GM18502 (cell line): ENCODE measurements around the gene NFIA.

Experiments used
- ATAC-seq: cut with Tn5 transposase; IDR thresholded peaks from one replicate; pipeline ENCODE4 v1.9.1; 2021; ENCODE audit warnings: mild to moderate bottlenecking; ENCODE audit not compliant: unreplicated experiment, poor library complexity

Gene NFIA

DNA sequence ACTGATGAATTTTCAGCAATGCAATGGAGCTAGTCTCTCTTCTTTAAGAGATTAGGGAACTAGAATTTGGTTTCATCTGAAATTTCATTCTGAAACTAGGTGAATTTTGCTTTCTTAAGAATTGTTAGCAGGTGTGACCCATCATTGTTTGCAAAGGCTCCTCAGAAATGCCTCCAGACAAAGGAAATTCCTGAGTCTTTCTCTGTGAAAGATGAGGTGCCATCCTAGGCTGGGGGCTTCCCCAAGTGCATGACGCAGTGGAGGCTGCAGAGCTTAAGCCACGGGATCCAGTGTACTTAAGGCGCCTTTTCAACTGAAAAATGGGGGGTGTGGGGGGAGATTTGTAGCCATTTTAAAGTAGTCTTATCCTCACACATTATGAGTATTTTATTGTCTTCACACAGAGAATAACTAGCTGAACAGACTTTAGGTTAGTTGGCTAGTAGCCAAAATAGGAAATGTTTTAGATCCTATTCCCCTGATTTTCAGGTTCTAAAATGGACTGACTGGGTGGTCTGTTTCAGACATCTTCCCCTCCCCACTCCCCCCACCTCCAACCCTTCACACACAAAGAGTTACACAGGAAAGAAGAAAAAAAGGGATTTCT is 202.0 kb downstream of the NFIA start:
- no peak for ATAC-seq

DNA sequence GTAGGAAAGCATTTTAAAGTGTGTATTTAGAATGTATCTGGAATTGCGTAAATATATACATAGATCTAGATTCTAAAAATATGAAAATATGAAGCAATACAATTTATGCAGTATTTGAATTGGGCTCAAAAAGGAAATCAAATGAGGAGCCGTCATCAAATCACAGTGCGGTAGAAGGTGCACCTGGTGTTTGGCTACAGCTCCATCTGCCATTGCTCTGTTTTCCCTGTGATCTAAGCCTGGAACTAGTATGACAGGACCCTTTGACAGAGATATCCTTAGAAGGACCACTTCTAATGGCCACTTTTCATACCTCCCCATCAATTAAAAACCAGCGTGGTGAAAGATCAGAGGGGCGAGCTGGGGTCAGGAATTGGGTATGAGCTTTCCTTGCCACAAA is 202.6 kb downstream of the NFIA start:
- no peak for ATAC-seq

DNA sequence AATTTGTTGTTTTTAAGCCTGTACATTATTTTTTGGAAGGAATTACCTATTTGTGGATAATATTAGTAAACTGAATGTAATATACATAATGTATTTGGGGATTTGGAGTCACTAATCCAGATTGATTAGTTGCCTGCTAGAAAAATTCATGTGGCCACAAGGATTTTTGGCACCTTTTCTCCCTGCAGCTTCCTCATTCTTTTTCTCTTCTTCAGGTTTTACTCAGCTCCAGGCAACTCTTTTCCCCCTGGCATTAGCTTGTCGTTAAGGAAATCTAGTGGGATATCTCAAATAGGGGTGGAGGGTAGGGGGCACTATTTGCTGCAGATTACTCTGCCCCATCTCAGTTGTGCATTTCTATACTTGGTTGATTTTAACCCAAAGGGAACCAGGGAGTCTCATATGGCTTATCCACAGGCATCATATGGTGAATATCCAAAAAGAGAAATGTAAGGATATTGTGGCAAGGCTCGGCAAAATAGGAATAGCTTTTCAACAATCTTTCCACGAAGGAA is 203.1 kb downstream of the NFIA start:
- no peak for ATAC-seq

DNA sequence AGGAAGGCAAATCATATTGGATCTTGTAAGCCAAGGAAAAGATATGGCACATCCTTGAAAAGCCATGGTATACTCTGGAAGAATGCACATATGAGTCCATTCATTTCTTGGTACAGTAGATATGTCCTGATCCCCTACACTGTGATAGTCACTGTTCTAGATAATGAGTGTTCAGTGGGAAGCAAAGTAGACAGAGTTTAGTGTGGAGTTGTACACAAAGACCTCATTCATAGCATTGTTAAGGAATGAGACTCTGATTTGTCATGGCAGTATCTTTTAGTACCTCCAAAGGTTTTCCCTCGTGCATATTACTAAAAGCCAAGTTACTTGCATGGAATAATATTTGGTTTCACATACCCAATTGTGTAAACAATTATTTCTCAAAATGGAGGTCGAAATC is 204.7 kb downstream of the NFIA start:
- ATAC-seq, result no peak

DNA sequence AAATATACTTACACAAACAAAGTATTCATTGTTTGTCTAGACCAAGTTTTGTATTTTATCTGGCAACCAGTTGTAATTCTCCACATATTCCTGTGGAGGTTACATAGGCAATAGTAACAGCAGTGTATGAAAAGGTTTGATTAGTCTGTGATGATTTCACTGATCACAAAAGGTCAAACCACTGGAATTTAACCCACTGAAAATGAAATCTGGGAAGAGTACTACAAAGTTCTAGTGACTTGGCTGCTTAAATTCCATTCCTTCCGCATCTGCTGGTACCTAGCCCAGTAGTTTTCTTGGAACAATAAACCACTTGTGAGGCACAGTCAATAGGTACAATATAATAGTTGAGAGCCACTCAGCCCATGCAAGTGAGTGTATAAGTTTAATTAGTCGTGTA is 205.4 kb downstream of the NFIA start:
- no peak for ATAC-seq

DNA sequence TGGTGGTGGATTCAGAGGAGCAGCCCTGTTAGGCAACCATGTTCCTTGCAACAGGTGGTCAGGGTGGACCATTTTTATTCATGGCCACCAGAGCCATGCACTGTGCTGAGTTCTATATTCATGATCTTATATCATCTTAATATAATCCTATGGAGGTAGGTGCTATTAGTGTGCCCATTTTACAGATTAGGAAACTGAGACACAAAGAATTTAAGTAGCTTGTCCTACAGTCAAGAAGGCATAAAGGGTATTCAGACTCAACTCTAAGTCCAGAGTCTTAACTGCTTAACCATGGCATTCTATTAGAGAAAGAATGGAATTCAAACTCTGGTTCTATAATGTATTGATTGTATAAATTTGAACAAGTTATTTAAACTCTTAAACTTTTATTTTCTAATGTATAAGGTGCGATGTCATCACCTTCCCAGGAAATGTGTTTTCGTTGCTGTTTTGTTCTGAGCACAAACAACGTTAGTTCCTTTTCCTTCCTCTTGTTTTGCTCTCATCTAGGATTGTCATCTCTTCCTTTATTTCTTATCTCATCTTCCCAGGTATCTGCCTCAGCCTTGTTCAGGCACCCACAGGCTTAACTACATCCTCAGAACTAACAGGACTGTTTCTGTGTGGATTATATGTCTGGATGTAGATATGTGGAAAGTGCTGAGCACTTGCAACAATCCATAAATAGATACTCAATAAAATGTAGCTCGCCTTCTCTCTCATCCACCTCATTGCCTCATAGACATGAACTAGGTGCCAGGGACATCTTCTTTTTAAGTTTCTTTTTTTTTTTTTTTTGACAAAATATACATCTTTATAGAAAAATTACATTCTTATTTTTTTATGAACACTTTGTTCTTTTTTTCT is 207.1 kb downstream of the NFIA start:
- ATAC-seq, result no peak

DNA sequence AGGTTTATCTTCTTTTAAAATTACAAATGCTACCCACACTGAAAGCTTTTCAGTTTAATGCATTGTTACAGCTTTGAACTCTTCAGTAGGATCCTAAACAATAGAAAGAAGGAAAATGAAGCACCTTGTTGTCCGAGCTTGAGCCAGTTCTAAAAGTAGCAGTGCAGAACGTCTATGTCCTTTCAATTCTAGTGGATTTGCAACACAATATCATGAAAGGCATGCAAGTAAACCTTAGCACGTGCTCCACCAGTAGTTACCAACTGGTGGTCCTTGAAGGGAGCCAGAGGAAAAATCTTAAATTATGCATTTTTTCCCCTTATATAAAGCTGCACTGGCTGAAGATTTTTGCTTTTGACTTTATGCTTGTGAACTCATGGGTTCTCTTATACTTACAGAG is 208.2 kb downstream of the NFIA start:
- ATAC-seq, result no peak

DNA sequence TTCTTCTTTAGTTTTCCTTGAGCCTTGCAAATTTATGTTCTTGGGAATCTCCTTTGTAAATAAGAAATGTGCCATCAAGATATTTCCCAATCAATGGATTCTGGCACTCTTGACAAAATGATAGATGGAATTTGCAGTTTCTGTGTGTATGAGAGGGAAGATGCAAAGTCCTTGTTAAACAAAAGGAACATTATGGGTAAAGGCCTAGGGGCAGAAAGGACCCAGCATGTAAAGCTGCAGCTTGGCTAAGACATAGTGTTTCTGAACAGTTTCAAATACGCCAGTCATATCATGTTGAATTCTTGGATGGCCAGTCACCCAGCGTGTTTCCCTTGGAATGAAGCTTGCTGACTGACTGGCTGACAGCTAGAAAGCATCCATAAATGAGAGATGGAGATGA is 210.8 kb downstream of the NFIA start:
- ATAC-seq, result no peak

DNA sequence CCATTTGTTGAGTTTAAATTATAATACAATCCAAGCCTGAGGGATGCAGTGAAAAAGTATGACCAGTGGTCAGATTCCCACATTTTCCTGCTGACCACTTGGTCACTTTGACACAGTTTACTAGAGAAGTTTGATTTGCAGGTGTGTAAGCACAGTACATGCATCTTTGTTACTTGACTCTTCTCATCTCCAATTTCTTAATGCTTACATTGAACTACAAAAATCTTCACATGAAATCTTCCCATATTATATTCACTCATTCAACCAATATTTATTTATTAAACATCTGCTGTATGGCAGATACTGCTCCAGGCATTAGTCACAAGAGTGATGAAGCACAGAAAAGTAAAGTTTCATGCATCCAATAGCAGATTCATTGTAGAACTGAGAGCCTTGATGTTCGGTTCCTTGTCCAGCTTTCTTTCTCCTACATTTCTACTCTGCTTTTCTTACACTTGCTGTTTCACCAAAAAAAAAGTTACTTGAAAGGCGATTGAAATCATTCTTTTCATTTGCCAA is 211.7 kb downstream of the NFIA start:
- no peak for ATAC-seq

DNA sequence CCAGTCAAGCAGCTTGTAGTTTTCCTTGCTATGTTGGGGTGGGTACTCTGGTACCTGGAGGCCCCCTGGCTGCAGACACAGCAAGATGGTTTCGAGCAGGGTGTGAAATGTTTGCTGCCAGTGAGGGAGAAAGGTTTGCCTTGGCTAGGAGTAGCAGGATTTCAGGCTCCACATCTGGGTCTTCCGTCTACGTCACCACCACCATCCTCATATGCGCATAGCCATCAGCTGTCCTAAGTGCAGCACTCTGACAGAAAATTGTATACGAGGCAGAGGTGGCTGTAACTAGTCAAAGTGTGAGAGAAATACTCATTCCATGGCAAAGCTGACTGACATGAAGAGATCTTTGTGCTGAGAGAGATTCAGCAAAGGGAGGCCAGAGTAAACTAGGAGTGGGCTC is 212.6 kb downstream of the NFIA start:
- ATAC-seq, result no peak

DNA sequence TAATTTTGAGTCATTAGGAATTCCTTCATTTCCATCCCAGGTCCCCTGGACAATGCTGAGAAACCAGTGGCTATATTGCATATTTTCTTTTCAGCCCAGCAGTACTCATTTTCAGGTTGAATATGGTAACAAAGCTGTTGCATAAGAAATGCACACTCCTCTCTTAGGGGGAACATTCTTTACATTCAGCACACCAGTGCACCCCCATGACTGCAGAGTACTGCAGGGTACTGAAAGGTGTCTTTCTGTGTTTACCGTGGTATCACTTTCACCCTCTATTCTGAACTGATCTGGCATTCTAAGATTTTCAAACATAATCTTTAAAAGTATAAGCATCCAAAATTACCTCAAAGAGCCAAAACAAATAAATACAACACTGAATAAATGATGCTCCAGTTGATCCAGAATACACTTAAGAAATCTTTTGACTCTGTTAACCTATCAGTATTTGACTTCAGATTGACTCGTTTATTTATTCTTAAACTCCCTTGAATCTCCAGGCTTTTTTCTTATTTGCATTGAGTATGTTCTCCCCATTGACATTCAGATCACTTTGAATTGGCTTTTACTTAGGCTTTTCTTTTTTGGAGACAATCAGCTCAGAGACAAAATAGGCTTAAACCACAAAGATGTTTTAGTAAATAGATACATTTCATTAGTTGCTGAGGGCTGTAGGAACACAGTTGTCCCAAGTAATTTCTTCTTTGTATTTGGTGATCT is 213.6 kb downstream of the NFIA start:
- no peak for ATAC-seq

DNA sequence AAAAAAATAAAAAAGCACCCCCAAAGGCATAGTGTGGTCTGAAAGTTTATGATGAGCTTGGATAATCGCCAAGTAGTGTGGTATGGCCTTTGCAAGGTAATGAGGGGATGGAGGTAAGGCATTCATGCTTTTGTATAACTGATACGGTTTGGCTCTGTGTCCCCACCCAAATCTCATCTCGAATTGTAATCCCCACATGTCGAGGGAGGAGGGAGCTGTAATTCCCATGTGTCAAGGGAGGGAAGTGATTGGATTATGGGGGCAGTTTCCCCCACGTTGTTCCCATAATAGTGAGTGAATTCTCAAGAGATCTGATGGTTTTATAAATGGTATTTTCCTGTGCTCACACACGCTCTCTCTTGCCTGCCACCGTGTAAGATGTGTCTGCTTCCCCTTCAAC is 215.5 kb downstream of the NFIA start:
- no peak for ATAC-seq

DNA sequence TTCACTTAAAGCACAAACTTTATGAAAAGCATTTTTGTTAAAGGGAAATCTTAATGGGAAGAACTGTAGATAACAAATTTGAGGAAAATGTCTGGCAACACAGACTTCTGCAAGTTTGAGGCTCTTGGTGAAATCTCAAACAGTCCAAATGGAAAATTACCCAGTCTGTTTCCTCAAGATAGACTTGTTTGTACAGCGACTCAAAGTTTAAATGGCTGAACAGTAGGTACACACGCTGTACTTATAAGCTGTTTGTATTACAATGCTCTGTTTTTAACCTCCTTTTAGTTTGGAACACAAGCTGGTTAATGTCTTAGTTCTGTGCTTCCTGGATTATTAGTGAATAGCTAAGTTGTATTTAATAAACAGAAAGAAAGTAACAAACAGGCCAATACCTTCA is 217.1 kb downstream of the NFIA start:
- ATAC-seq, result no peak

DNA sequence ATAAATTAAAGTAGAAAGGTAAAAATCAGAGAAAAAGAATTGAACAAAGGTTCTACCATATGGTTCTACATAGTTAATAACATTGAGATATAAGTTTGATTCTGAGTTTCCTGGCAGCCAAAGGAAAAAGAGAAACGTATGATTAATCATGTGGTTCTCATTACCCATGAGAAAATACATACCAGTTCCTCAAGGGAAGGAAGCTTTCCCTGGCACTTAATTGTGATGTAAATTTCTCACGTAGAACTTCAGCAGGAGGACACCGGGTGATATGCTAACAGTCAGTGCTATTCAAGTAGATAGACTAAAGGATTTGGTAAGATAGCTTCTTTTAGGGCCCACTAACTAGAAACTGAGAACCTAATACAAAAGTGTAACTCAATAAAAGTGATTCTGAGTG is 218.5 kb downstream of the NFIA start:
- ATAC-seq, result no peak

DNA sequence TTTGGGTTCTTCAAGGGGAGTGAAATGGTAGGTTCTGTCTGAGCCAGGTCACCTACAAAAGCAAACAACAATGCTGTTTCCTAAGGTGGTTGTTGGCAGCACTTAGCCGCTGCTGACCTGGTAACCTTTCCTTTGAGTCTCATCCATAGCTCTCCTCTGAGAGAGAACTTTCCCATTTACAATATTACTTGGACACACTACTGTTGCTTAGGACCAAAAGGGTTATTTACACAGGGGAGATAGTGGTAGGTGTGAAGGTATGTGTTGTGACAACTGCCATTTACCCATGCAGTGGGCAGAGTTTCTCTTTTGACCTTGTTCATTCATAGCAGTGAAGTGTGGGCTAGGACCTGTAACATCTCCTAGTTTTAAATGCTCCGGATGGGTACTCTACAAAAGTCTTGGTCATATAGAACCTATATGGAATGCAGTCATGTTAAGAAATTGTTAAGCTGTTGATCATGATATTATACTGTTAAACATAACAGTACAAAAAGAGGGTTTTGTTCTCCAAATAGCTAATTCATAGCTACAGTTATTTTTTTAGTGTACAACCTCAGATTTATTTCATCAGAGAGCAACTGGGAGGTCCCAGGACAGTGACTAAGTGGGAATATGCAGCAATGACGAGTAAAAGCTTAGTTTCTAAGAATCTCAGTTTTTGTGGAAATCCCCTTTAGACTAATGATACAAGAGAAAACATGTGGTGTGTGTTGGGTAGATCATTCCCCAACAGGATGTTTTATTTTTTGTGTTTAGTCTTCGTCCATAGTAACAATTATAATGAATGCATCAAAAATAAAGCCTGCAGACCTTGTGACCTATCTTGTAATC is 219.7 kb downstream of the NFIA start:
- ATAC-seq, result peak; percentile 68

DNA sequence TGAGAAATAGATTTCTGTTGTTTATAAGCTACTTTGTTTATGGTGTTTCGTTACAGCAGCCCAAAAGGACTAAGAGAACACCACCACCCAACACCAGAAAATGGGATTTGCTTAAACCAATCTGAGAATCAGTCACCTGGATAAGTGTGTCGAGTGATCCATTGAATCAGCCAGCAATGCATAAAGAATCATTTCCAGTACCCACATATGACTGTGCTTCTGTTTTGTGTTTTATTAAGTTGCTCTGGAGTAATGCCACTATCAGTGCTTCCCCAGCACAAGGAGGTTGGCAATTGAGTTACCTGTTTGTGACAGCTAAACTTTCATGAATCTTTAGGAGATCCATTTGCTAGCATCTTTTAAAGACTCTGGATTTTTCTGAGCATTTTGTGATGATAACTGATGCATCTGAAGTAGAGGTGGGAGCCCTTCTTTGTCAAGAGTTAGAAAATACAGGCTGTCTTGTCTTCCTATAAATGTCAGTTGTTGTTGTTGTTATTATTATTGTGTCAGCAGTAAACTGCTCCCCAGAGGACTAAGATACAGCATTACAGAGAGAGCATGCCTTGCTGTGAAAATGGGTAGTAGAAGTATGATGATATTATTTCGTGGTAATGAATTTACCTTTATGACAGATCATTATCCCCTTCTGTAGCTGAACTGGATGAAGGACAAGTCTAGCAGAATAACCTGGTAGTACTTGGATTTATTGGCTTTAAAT is 225.2 kb downstream of the NFIA start:
- no peak for ATAC-seq

DNA sequence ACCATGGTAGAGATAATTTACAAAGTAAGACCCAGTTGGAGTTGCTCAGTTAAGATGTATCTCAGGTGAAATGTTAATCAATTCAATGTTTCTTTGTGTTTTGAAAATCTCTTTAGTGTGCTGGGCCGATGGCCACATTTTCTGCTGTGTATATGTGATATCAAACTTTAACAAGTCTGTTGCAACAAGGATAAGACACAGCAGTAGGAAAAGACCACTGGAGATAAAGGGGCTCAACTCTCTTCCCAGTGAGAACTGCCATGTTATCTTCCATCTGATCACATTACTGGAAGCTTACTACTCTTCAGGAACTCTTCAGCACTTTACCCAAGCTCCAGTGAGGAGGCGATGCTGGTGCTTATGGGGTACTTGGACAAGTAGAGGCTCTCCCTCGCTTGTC is 227.7 kb downstream of the NFIA start:
- no peak for ATAC-seq

DNA sequence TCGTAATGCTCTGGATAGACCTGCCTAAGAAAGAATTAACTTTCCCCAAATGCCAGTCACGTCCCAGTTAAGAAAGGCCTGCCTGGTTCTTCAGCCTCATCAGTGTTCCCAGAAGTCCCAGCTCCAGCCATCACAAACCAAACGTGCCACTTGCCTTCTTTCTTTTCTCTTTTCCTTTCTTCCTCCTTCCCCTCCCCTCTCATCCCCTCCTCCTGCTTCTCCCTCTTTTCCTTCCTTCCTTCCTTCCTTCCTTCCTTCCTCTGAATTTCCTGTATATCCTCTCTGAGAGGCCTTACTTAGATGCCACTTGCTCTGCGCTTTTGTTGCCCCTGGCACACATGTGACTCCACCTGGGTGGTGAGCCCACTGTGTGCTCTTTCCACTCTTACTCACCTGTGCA is 228.2 kb downstream of the NFIA start:
- ATAC-seq, result no peak

DNA sequence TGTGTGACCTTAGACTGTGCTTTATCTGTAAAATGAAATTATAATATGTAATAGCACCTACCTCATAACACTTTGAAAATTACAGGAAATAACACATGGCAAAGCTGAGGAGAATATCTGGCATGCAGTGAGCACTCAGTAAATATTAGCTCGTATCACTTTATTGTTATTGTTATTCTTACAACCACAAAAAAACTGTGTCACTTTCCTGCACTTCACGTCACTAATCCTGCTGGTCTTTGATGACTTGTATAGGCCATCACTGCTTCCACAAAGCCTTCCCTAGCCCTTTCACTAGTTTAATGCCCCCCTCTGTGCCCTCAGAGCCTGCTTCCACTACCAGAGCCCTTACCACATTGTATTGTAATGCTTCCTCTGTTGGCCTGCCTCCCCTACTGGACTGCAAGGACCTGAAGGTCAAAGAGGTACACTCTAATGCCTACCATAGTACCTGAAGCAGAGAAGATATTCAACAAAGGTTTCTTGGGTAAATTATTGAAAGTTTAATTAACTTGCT is 231.6 kb downstream of the NFIA start:
- no peak for ATAC-seq
